Endothelial cell of umbilical vein (primary cell): ENCODE results near the gene ZYX. TPM values are rescaled to one million over a fixed set of nuclear protein-coding genes. Genes with fewer than 3 reads are reported as not detected.

Source experiments
- BruUV-seq: library from RNA; stranded (reverse); fragments of 400-500 nt; replicated peaks from 2 replicates; lab custom pipeline; 2021; lab: Mats Ljungman, UMichigan
- CTCF ChIA-PET: fragments of 300-600, 350-600 bp; sonication (Branson Sonifier 250); formaldehyde crosslinking; loops from one replicate; lab custom pipeline; 2021; ENCODE audit warnings: antibody characterized with exemption, inconsistent platforms; lab: Charles Lee
- POLR2A ChIA-PET: fragments of 300-600, 350-600 bp; sonication (Branson Sonifier 250); formaldehyde crosslinking; loops from one replicate; lab custom pipeline; 2021; ENCODE audit warnings: antibody characterized with exemption, inconsistent platforms; lab: Charles Lee
- DNase-seq: peaks from one replicate; pipeline ENCODE4 v3.0.0-alpha.2; 2011; ENCODE audit warnings: low read depth, low spot score
- FAIRE-seq: peaks from 2 replicates; lab custom pipeline; 2011; peaks lifted over from hg19 to GRCh38; lab: Jason Lieb, UNC
- H2AFZ ChIP-seq: 2 replicates; pipeline ENCODE4 v1.6.0; 2012; ENCODE audit warnings: low read depth, low read length, control low read depth, inconsistent platforms
- H3K27ac ChIP-seq: 2 replicates; pipeline ENCODE4 v1.5.1; 2011; ENCODE audit warnings: low read depth, mild to moderate bottlenecking, control low read depth, low read length, moderate library complexity; ENCODE audit not compliant: insufficient read depth
- H3K27me3 ChIP-seq, 2 experiments: 2 replicates each; pipeline versions ENCODE4 v1.6.0 to v1.6.1; 2011; ENCODE audit warnings: low read length in 2 of 2, mixed read lengths in 1 of 2; ENCODE audit not compliant: control insufficient read depth in 2 of 2, insufficient read depth in 2 of 2
- H3K36me3 ChIP-seq, 2 experiments: 2 replicates in 1 of 2; 3 replicates in 1 of 2; pipeline ENCODE4 v1.5.1; 2011; ENCODE audit warnings: low read length in 2 of 2, mild to moderate bottlenecking in 1 of 2, moderate library complexity in 1 of 2; ENCODE audit not compliant: control insufficient read depth in 2 of 2, insufficient read depth in 2 of 2; ENCODE audit errors: extremely low read depth in 1 of 2
- H3K4me1 ChIP-seq: 3 replicates; pipeline ENCODE4 v1.5.1; 2011; ENCODE audit warnings: mild to moderate bottlenecking, low read length; ENCODE audit not compliant: control insufficient read depth, insufficient read depth; ENCODE audit errors: extremely low read depth
- H3K4me2 ChIP-seq: 2 replicates; pipeline ENCODE4 v1.6.1; 2011; ENCODE audit warnings: low read length, control low read depth, mixed read lengths; ENCODE audit not compliant: insufficient read depth
- H3K4me3 ChIP-seq, 3 experiments: fragments of 200-600 bp in 1 of 3; sonication (generic), shearing (Covaris generic) in 1 of 3; replicated peaks in 1 of 3; 2 replicates each; pipeline ENCODE4 v1.5.1; 2011 to 2016; ENCODE audit warnings: control low read depth in 3 of 3, low read length in 3 of 3, mild to moderate bottlenecking in 2 of 3, inconsistent platforms in 1 of 3, low read depth in 1 of 3, moderate library complexity in 1 of 3; ENCODE audit not compliant: insufficient read depth in 1 of 3
- H3K79me2 ChIP-seq: 2 replicates; pipeline ENCODE4 v1.6.0; 2012; ENCODE audit warnings: low read length, inconsistent platforms; ENCODE audit not compliant: control insufficient read depth, insufficient read depth
- H3K9ac ChIP-seq: replicated peaks from 2 replicates; pipeline ENCODE3; 2011; ENCODE audit warnings: low read length, control low read depth; ENCODE audit not compliant: insufficient read depth; ENCODE audit errors: extremely low read depth
- H3K9me1 ChIP-seq: replicated peaks from 3 replicates; pipeline ENCODE4 v1.6.0; 2011; ENCODE audit warnings: mild to moderate bottlenecking, low read length; ENCODE audit not compliant: control insufficient read depth, insufficient read depth; ENCODE audit errors: extremely low read depth
- H3K9me3 ChIP-seq: replicated peaks from 2 replicates; pipeline ENCODE4 v1.5.1; 2012; ENCODE audit warnings: low read length, inconsistent platforms; ENCODE audit not compliant: control insufficient read depth, insufficient read depth
- H4K20me1 ChIP-seq: replicated peaks from 2 replicates; pipeline ENCODE3; 2011; ENCODE audit warnings: mild to moderate bottlenecking, low read length; ENCODE audit not compliant: control insufficient read depth, insufficient read depth; ENCODE audit errors: extremely low read depth
- EZH2 ChIP-seq: IDR thresholded peaks from 2 replicates; pipeline ENCODE4 v1.6.1; 2012; ENCODE audit warnings: borderline replicate concordance, low read depth, mild to moderate bottlenecking, moderate library complexity, low read length, inconsistent platforms; ENCODE audit not compliant: severe bottlenecking
- FOS ChIP-seq: IDR thresholded peaks from 2 replicates; pipeline ENCODE4 v1.6.1; 2011; ENCODE audit warnings: mild to moderate bottlenecking, low read length, moderate library complexity, borderline replicate concordance; ENCODE audit not compliant: insufficient read depth
- GATA2 ChIP-seq: IDR thresholded peaks from 2 replicates; pipeline ENCODE4 v1.7.0; 2011; ENCODE audit warnings: low read depth, mild to moderate bottlenecking, moderate library complexity, mixed read lengths, low read length; ENCODE audit not compliant: insufficient read length, insufficient read depth
- JUN ChIP-seq: IDR thresholded peaks from 2 replicates; pipeline ENCODE4 v1.6.1; 2011; ENCODE audit warnings: borderline replicate concordance, low read depth; ENCODE audit not compliant: insufficient read length, insufficient read depth
- MYC ChIP-seq: IDR thresholded peaks from one replicate; pipeline ENCODE4 v1.6.1; 2011; ENCODE audit warnings: mild to moderate bottlenecking, low read depth, low read length
- POLR2A ChIP-seq: IDR thresholded peaks from 2 replicates; pipeline ENCODE4 v1.6.1; 2012; ENCODE audit warnings: low read depth, mild to moderate bottlenecking, control low read depth, low read length
- POLR2AphosphoS5 ChIP-seq: IDR thresholded peaks from 2 replicates; pipeline ENCODE4 v1.6.1; 2012; ENCODE audit warnings: low read depth, mild to moderate bottlenecking, control low read depth, low read length, moderate library complexity; ENCODE audit not compliant: insufficient read depth
- dilution Hi-C: fragments of 300-500 bp; cut with MboI; formaldehyde crosslinking; loops from one replicate; pipeline ENCODE4 v1.15.0; 2019; ENCODE audit warnings: low sequenced_read_pairs; ENCODE audit not compliant: extremely low pct_ligation_motif_present
- intact Hi-C: fragments of 100-400 bp; cut with micrococcal nuclease; formaldehyde crosslinking; loops from one replicate; pipeline ENCODE4 v1.10.0; 2022
- polyA plus RNA-seq, 4 experiments: library from polyadenylated mRNA; depleted of rRNA in 3 of 4; stranded (reverse) in 3 of 4; unstranded in 1 of 4; fragments of >200 nt; gene quantifications; 2 replicates each; pipeline versions ENCODE4 v1.2.1 to v1.2.3, GENCODE V29; 2011 to 2012; ENCODE audit warnings: missing spikeins in 1 of 4
- total RNA-seq: library from RNA; stranded (reverse); gene quantifications from 2 replicates; pipeline ENCODE4 v1.2.3, GENCODE V29; 2021
- TF ChIP-seq, protein P1 (sequence below): IDR thresholded peaks from 2 replicates; pipeline ENCODE4 v1.6.1; 2011; ENCODE audit not compliant: insufficient read depth, insufficient read length
- TF ChIP-seq, protein P2 (sequence below), 2 donors: IDR thresholded peaks; 1 replicate in 1 of 2; 2 replicates in 1 of 2; pipeline ENCODE4 v1.5.1; 2011; ENCODE audit warnings: low read length in 2 of 2, mild to moderate bottlenecking in 2 of 2, moderate library complexity in 2 of 2, control low read depth in 1 of 2, inconsistent platforms in 1 of 2, low read depth in 1 of 2; ENCODE audit not compliant: insufficient read depth in 1 of 2; ENCODE audit errors: extremely low read depth in 1 of 2

The ZYX gene
- total and polyA plus RNA-seq, 2 donors (not counting 3 experiments of a cell fraction or from before 2014, with no cell fraction given), result 196 to 545 TPM

DNA sequence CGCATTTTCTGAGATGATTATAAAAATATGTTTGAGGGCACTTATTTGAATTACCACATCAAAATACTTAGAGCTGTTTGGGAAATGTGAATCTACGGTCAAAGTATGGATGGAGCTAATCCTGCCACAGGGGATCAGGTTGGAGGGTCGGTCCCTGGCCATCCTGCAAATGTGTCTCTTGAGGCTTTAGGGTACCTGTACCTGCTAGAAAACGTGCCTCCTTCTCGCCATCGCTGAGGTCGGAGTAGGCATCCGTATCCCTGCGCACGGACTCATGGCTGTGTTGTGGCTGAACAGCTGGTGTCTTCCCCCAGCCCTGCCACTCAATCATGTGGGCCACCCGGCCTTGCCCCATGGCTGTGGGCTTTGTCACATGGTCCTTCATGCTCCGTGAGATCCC lies 22.5 kb upstream of the ZYX start:
- ChIA-PET POLR2A (no interaction called here), CTCF (interaction anchor here (1.5 to 3.1 kb wide), 4 partner anchors 13 to 21 kb away, joined by 6 to 12 read pairs (median 8); no protein-coding TSS in a partner anchor)
- DNase-seq (no peak), FAIRE-seq (no peak)
- Histone ChIP-seq H3K9me3 (no peaks in the 10 kb centered on the region), H3K79me2 (no peaks in the 10 kb centered on the region), H3K27me3 (peaks cover 15 to 22% of the 10 kb centered on the region in 2 experiments), H4K20me1 (no peaks in the 10 kb centered on the region), H3K9ac (no peak overlapping the region), H3K27ac (no peak overlapping the region), H3K36me3 (no peaks in the 10 kb centered on the region), H3K4me2 (no peak overlapping the region), H3K9me1 (no peaks in the 10 kb centered on the region), H2AFZ (no peak overlapping the region), H3K4me3 (no peak overlapping the region), H3K4me1 (no peaks in the 10 kb centered on the region)
- dilution Hi-C loops, result no loop called here
- TF ChIP-seq EZH2 (no peak), POLR2A (no peak), MYC (no peak), JUN (no peak), POLR2AphosphoS5 (no peak), GATA2 (no peak), FOS (no peak)
- TF ChIP-seq, protein P1, sequence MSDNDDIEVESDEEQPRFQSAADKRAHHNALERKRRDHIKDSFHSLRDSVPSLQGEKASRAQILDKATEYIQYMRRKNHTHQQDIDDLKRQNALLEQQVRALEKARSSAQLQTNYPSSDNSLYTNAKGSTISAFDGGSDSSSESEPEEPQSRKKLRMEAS, result no peak
- TF ChIP-seq, protein P2, sequence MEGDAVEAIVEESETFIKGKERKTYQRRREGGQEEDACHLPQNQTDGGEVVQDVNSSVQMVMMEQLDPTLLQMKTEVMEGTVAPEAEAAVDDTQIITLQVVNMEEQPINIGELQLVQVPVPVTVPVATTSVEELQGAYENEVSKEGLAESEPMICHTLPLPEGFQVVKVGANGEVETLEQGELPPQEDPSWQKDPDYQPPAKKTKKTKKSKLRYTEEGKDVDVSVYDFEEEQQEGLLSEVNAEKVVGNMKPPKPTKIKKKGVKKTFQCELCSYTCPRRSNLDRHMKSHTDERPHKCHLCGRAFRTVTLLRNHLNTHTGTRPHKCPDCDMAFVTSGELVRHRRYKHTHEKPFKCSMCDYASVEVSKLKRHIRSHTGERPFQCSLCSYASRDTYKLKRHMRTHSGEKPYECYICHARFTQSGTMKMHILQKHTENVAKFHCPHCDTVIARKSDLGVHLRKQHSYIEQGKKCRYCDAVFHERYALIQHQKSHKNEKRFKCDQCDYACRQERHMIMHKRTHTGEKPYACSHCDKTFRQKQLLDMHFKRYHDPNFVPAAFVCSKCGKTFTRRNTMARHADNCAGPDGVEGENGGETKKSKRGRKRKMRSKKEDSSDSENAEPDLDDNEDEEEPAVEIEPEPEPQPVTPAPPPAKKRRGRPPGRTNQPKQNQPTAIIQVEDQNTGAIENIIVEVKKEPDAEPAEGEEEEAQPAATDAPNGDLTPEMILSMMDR (IDR thresholded peaks at IDR 0.05; ENCODE audit: extremely low read depth in 1 of 2, insufficient read depth in 1 of 2, low read depth in 1 of 2, low read length in 2 of 2), result no peak
- no TSS peak for BruUV-seq
- intact Hi-C loops, result no loop called here
